ENCODE results near the gene KCNQ5.

DNA sequence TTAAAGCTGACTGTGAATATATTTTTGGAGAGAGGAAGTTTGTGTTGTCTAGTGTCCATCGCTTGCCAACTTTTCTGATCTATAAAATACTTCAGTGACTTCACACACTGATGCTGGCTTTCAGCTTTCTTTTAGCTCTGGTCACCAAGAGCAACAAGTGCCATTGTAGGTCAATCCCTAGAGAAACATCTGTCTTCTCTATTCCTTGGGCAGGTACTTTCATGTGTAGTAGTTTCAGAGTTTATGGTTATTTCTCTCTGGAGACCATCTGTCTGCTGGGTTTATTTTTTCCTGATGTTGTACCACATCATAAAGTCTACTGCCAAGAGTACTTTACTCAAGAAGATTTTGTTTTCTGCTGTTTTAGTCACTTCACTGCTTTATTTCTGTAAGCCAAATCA, 353.5 kb downstream of the KCNQ5 start:
- TF ChIP-seq, protein P1, sequence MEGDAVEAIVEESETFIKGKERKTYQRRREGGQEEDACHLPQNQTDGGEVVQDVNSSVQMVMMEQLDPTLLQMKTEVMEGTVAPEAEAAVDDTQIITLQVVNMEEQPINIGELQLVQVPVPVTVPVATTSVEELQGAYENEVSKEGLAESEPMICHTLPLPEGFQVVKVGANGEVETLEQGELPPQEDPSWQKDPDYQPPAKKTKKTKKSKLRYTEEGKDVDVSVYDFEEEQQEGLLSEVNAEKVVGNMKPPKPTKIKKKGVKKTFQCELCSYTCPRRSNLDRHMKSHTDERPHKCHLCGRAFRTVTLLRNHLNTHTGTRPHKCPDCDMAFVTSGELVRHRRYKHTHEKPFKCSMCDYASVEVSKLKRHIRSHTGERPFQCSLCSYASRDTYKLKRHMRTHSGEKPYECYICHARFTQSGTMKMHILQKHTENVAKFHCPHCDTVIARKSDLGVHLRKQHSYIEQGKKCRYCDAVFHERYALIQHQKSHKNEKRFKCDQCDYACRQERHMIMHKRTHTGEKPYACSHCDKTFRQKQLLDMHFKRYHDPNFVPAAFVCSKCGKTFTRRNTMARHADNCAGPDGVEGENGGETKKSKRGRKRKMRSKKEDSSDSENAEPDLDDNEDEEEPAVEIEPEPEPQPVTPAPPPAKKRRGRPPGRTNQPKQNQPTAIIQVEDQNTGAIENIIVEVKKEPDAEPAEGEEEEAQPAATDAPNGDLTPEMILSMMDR (IDR thresholded peaks at IDR 0.05) = no peak
- no peak for TF ChIP-seq POLR2A (IDR thresholded peaks at IDR 0.05)
